Activated CD8-positive, alpha-beta T cell treated with anti-CD3 and anti-CD28 coated beads for 36 hours (primary cell): ENCODE data around the gene ZNF346. TPM values are rescaled to one million over a fixed set of nuclear protein-coding genes. Genes with fewer than 3 reads are reported as not detected.

ENCODE experiments used
- ATAC-seq: fragments of 200-7000 bp; cut with Tn5 transposase; one replicate; pipeline ENCODE4 v1.10.0; 2021; ENCODE audit warnings: mild to moderate bottlenecking, moderate library complexity
- CTCF ChIA-PET: fragments of 350-600 bp; sonication (Branson Sonifier 250); formaldehyde crosslinking; loops from one replicate; lab custom pipeline; 2021; ENCODE audit warnings: antibody characterized with exemption; lab: Charles Lee
- POLR2A ChIA-PET: fragments of 350-600 bp; sonication (Branson Sonifier 250); formaldehyde crosslinking; loops from one replicate; lab custom pipeline; 2021; ENCODE audit warnings: antibody characterized with exemption; lab: Charles Lee
- DNase-seq: peaks from one replicate; pipeline ENCODE4 v3.0.0-alpha.2; 2020
- H3K27ac Mint-ChIP-seq: one replicate; pipeline ENCODE4 v1.8.0; 2021; ENCODE audit warnings: mild to moderate bottlenecking, mixed read lengths
- H3K27me3 Mint-ChIP-seq: one replicate; pipeline ENCODE4 v1.8.0; 2021; ENCODE audit warnings: mixed read lengths
- H3K36me3 Mint-ChIP-seq: one replicate; pipeline ENCODE4 v1.8.0; 2021; ENCODE audit warnings: low read depth, mixed read lengths
- H3K4me1 Mint-ChIP-seq: one replicate; pipeline ENCODE4 v1.8.0; 2021; ENCODE audit warnings: low read depth, mixed read lengths
- H3K4me3 Mint-ChIP-seq: one replicate; pipeline ENCODE4 v1.8.0; 2021; ENCODE audit warnings: mild to moderate bottlenecking, moderate library complexity, mixed read lengths
- H3K9me3 Mint-ChIP-seq: one replicate; pipeline ENCODE4 v1.8.0; 2021; ENCODE audit warnings: mixed read lengths
- intact Hi-C: fragments of 100-400 bp; cut with micrococcal nuclease; formaldehyde crosslinking; loops from one replicate; pipeline ENCODE4 v1.10.0; 2022
- total RNA-seq, 2 experiments: library from RNA; stranded (reverse); gene quantifications; one replicate each; pipeline ENCODE4 v1.2.3, GENCODE V29; 2021
- TF ChIP-seq, protein P1 (sequence below): fragments of 200-600 bp; IDR thresholded peaks from one replicate; pipeline ENCODE4 v1.8.0; 2022; ENCODE audit warnings: antibody characterized with exemption, mild to moderate bottlenecking

The ZNF346 gene
- total RNA-seq, 2 experiments from 2014 or later: 15.0 to 17.0 TPM

DNA sequence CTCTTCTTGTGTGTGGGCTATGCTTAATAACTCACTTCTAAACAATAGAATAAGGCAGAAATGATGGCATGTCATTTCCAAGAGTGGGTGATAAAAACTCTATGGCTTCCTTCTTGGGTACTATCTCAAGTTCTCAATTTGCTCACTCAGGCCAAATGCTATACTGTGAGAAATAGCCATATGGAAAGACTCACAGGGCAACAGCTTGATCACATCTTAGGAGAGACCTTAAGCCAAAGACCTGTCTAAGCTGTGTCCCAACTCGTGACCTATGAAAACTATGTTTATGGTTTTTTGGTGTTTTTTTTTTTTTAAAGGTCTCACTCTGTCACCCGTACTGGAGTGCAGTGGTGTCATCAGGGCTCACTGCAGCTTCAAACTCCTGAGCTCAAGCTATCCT, 13.8 kb upstream of the ZNF346 start:
- DNase-seq (no peak), ATAC-seq (no peak)
- intact Hi-C loops: no loop called here
- Mint-ChIP-seq H3K9me3 (no peaks in the 10 kb centered on the region), H3K27ac (no peak overlapping the region), H3K4me3 (no peak overlapping the region), H3K36me3 (peaks cover 10% of the 10 kb centered on the region), H3K4me1 (peaks cover 21% of the 10 kb centered on the region), H3K27me3 (no peaks in the 10 kb centered on the region)
- ChIA-PET CTCF (interaction anchor here (0.7 to 1.6 kb wide), 3 partner anchors 12 to 561 kb away, joined by 3 to 4 read pairs (median 4); partner anchors contain the start of gene FAF2), POLR2A (interaction anchor here (1.4 to 1.5 kb wide), 2 partner anchors 9 to 13 kb away, joined by 5 to 9 read pairs; partner anchors contain the start of gene ZNF346)
- TF ChIP-seq, protein P1, sequence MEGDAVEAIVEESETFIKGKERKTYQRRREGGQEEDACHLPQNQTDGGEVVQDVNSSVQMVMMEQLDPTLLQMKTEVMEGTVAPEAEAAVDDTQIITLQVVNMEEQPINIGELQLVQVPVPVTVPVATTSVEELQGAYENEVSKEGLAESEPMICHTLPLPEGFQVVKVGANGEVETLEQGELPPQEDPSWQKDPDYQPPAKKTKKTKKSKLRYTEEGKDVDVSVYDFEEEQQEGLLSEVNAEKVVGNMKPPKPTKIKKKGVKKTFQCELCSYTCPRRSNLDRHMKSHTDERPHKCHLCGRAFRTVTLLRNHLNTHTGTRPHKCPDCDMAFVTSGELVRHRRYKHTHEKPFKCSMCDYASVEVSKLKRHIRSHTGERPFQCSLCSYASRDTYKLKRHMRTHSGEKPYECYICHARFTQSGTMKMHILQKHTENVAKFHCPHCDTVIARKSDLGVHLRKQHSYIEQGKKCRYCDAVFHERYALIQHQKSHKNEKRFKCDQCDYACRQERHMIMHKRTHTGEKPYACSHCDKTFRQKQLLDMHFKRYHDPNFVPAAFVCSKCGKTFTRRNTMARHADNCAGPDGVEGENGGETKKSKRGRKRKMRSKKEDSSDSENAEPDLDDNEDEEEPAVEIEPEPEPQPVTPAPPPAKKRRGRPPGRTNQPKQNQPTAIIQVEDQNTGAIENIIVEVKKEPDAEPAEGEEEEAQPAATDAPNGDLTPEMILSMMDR: no peak

DNA sequence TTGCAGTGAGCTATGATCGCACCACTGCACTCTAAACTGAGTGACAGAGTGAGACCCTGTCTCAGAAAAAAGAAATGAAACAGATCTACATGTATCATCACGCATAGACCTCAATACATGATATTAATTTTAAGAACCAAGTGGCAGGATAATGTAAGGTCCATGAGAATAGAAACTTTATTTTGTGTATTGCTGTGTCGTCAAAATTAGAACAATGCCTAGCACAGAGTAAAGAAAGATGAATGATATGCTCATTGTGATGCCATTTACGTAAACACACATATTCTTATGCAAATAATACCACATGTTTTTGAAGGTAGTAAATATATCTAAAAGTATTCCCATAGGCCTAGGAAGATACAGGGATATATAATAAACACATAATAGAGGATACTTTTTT, 12.3 kb upstream of the ZNF346 start:
- H3K4me1 Mint-ChIP-seq: peaks cover 9% of the 10 kb centered on the region
- H3K36me3 Mint-ChIP-seq: peaks cover 6% of the 10 kb centered on the region
- no peaks in the 10 kb centered on the region for H3K9me3 Mint-ChIP-seq
- intact Hi-C loops: no loop called here
- no peak for ATAC-seq
- DNase-seq: no peak
- no peak overlapping the region for H3K27ac Mint-ChIP-seq
- no peaks in the 10 kb centered on the region for H3K27me3 Mint-ChIP-seq
- ChIA-PET POLR2A (interaction anchor here (1.5 kb wide), 1 partner anchor 12 kb away, joined by 9 read pairs; the partner anchor contains the start of gene ZNF346), CTCF (interaction anchor here (1.6 kb wide), 1 partner anchor 349 kb away, joined by 4 read pairs; no protein-coding TSS in a partner anchor)
- TF ChIP-seq, protein P1: no peak
- no peak overlapping the region for H3K4me3 Mint-ChIP-seq

GRCh38 chr5:177015156-177015555, 7.3 kb upstream of the ZNF346 start:
- H3K4me3 Mint-ChIP-seq: no peak overlapping the region
- no peaks in the 10 kb centered on the region for H3K36me3 Mint-ChIP-seq
- intact Hi-C loops: no loop called here
- H3K4me1 Mint-ChIP-seq: no peaks in the 10 kb centered on the region
- TF ChIP-seq, protein P1: no peak
- ATAC-seq (no peak), DNase-seq (no peak)
- H3K27me3 Mint-ChIP-seq: no peaks in the 10 kb centered on the region
- ChIA-PET POLR2A (no interaction called here), CTCF (no interaction called here)
- no peaks in the 10 kb centered on the region for H3K9me3 Mint-ChIP-seq
- H3K27ac Mint-ChIP-seq: no peak overlapping the region

GRCh38 chr5:177018341-177018740, 4.2 kb upstream of the ZNF346 start:
- ATAC-seq: no peak
- H3K9me3 Mint-ChIP-seq: no peaks in the 10 kb centered on the region
- CTCF ChIA-PET: interaction anchor here (3.1 kb wide), 1 partner anchor 12 kb away, joined by 14 read pairs; the partner anchor contains the start of gene UIMC1
- POLR2A ChIA-PET: interaction anchor here (4.4 kb wide), 1 partner anchor 13 kb away, joined by 22 read pairs; the partner anchor contains the start of gene UIMC1
- H3K4me3 Mint-ChIP-seq: no peak overlapping the region
- TF ChIP-seq, protein P1: no peak
- H3K36me3 Mint-ChIP-seq: peaks cover 3% of the 10 kb centered on the region
- H3K4me1 Mint-ChIP-seq: peaks cover 11% of the 10 kb centered on the region
- no peaks in the 10 kb centered on the region for H3K27me3 Mint-ChIP-seq
- intact Hi-C loops: no loop called here
- no peak for DNase-seq
- H3K27ac Mint-ChIP-seq: no peak overlapping the region

GRCh38 chr5:177020033-177020432, 2.5 kb upstream of the ZNF346 start:
- POLR2A ChIA-PET: interaction anchor here (0.6 to 4.4 kb wide), 3 partner anchors 13 to 367 kb away, joined by 4 to 22 read pairs (median 5); partner anchors contain the start of gene UIMC1
- ATAC-seq (no peak), DNase-seq (no peak)
- H3K27ac Mint-ChIP-seq: no peak overlapping the region
- H3K4me3 Mint-ChIP-seq: no peak overlapping the region
- TF ChIP-seq, protein P1: no peak
- peaks cover 23% of the 10 kb centered on the region for H3K4me1 Mint-ChIP-seq
- CTCF ChIA-PET: interaction anchor here (0.6 to 3.1 kb wide), 5 partner anchors 11 to 110 kb away, joined by 3 to 14 read pairs (median 4); partner anchors contain the start of gene UIMC1
- intact Hi-C loops: no loop called here
- H3K27me3 Mint-ChIP-seq: no peaks in the 10 kb centered on the region
- no peaks in the 10 kb centered on the region for H3K9me3 Mint-ChIP-seq
- H3K36me3 Mint-ChIP-seq: peaks cover 12% of the 10 kb centered on the region
